Muscle of back (tissue), 13 donors: Measurements from ENCODE around the gene FAM76A. TPM values are rescaled to one million over a fixed set of nuclear protein-coding genes. Genes with fewer than 3 reads are reported as not detected.
A peak's percentile ranks its signal among the peaks of the same experiment; 100 is the strongest.
"Not testable (repeated sequence)": the region's sequence is repeated elsewhere in the genome, so short reads cannot be mapped to it uniquely, and the experiment has no call there.

Experiments used
- DNase-seq, 3 donors: peaks; one replicate each; pipeline versions ENCODE4 v3.0.0 to v3.0.0-alpha.2; 2013
- long read RNA-seq, 9 donors: transcript quantifications; one replicate each; lab custom pipeline, GENCODE V29; 2026
- polyA plus RNA-seq, 10 donors: library from polyadenylated mRNA; unstranded; fragments of 120-200 nt; gene quantifications; one replicate each; pipeline ENCODE4 v1.2.1, GENCODE V29; 2013; ENCODE audit not compliant: insufficient read length in 10 of 10

FAM76A gene
- 10 to 100 TPM; 14.4 to 32.6 (median 19.2) TPM for polyA plus RNA-seq
- long read RNA-seq, donor 1, transcript FAM76A-204 (9 exons, 3,567 nt): major isoform, 5 of 6 reads
- long read RNA-seq, donor 1, partial matches to known transcripts: 0 of 6 reads
- long read RNA-seq, donor 1, other reads (novel, unspliced or antisense): 0 of 6 reads
- long read RNA-seq, donor 2, transcript FAM76A-204 (9 exons, 3,567 nt): major isoform, 6 of 14 reads
- long read RNA-seq, donor 2, partial matches to known transcripts: 7 of 14 reads
- long read RNA-seq, donor 2, other reads (novel, unspliced or antisense): 0 of 14 reads
- long read RNA-seq, donor 3: 0 reads
- long read RNA-seq, donor 4, partial matches to known transcripts: 0 of 2 reads
- long read RNA-seq, donor 4, other reads (novel, unspliced or antisense): 0 of 2 reads
- long read RNA-seq, donor 5, partial matches to known transcripts: 0 of 5 reads
- long read RNA-seq, donor 5, other reads (novel, unspliced or antisense): 0 of 5 reads
- long read RNA-seq, donor 6, partial matches to known transcripts: 0 of 4 reads
- long read RNA-seq, donor 6, other reads (novel, unspliced or antisense): 0 of 4 reads
- long read RNA-seq, donor 7, partial matches to known transcripts: 0 of 4 reads
- long read RNA-seq, donor 7, other reads (novel, unspliced or antisense): 0 of 4 reads
- long read RNA-seq, donor 8, partial matches to known transcripts: 0 of 2 reads
- long read RNA-seq, donor 8, other reads (novel, unspliced or antisense): 0 of 2 reads
- long read RNA-seq, donor 9, partial matches to known transcripts: 0 of 1 reads
- long read RNA-seq, donor 9, other reads (novel, unspliced or antisense): 0 of 1 reads

- peak; percentile 100 for DNase-seq
These were observed at the start of gene FAM76A for GRCh38 chr1:27725374-27726172. Gene FAM76A, plus strand, starts transcription at chr1:27725961. Its CDS starts 120 bp downstream, at chr1:27726081.

- DNase-seq: no peak
These were observed 49.4 kb upstream of the FAM76A start for GRCh38 chr1:27676410-27676809.

GRCh38 chr1:27678747-27679146 is 47.0 kb upstream of the FAM76A start:
- no peak for DNase-seq

- not testable (repeated sequence) for DNase-seq
These were observed 45.5 kb upstream of the FAM76A start for GRCh38 chr1:27680225-27680791.

GRCh38 chr1:27681580-27681979 is 44.2 kb upstream of the FAM76A start:
- not testable (repeated sequence) for DNase-seq

- no peak for DNase-seq
These were observed 43.3 kb upstream of the FAM76A start for GRCh38 chr1:27682351-27682944.

GRCh38 chr1:27684176-27684575 is 41.6 kb upstream of the FAM76A start:
- no peak for DNase-seq

GRCh38 chr1:27686223-27686990 is 39.4 kb upstream of the FAM76A start:
- DNase-seq: peak in 1 of 3 donors; percentile 27

- peak in 1 of 3 donors; percentile 25 for DNase-seq
These were observed 37.9 kb upstream of the FAM76A start for GRCh38 chr1:27687906-27688305.

GRCh38 chr1:27689423-27690173 is 36.2 kb upstream of the FAM76A start:
- DNase-seq: peak in 2 of 3 donors; percentile 34 to 67

GRCh38 chr1:27690183-27690582 is 35.6 kb upstream of the FAM76A start:
- DNase-seq: no peak

GRCh38 chr1:27696835-27697234 is 28.9 kb upstream of the FAM76A start:
- not testable (repeated sequence) for DNase-seq

GRCh38 chr1:27704958-27705357 is 20.8 kb upstream of the FAM76A start:
- no peak for DNase-seq

GRCh38 chr1:27705545-27705944 is 20.2 kb upstream of the FAM76A start:
- DNase-seq: no peak

- no peak for DNase-seq
These were observed 15.2 kb upstream of the FAM76A start for GRCh38 chr1:27710574-27710973.

- DNase-seq: no peak
These were observed 12.5 kb upstream of the FAM76A start for GRCh38 chr1:27713139-27713725.

GRCh38 chr1:27713869-27714513 is 11.8 kb upstream of the FAM76A start:
- no peak for DNase-seq

- DNase-seq: no peak
These were observed 9.4 kb upstream of the FAM76A start for GRCh38 chr1:27716262-27716895.
